H9 (cell line): ENCODE measurements around the gene MUS81. TPM values are rescaled to one million over a fixed set of nuclear protein-coding genes. Genes with fewer than 3 reads are reported as not detected.

Experiments
- DNase-seq: peaks from one replicate; pipeline ENCODE4 v3.0.0-alpha.2; 2017
- H2AFZ ChIP-seq: one replicate; pipeline ENCODE4 v1.6.1; 2013; ENCODE audit warnings: mild to moderate bottlenecking, low read length, control low read depth, moderate library complexity
- H2AK5ac ChIP-seq: 2 replicates; pipeline ENCODE4 v1.6.1; 2013; ENCODE audit warnings: low read length, control low read depth, mixed read lengths; ENCODE audit not compliant: insufficient read length
- H2BK120ac ChIP-seq: one replicate; pipeline ENCODE4 v1.6.1; 2013; ENCODE audit warnings: low read depth, mild to moderate bottlenecking, low read length, control low read depth, inconsistent platforms; ENCODE audit not compliant: poor library complexity, severe bottlenecking
- H2BK12ac ChIP-seq: 2 replicates; pipeline ENCODE4 v1.6.1; 2013; ENCODE audit warnings: low read length, control low read depth, mixed read lengths, low read depth; ENCODE audit not compliant: insufficient read length
- H2BK15ac ChIP-seq: 2 replicates; pipeline ENCODE4 v1.6.1; 2013; ENCODE audit warnings: low read depth, low read length, control low read depth
- H2BK20ac ChIP-seq: one replicate; pipeline ENCODE4 v1.6.1; 2013; ENCODE audit warnings: low read depth, mild to moderate bottlenecking, low read length, control low read depth, inconsistent platforms; ENCODE audit not compliant: poor library complexity, severe bottlenecking
- H2BK5ac ChIP-seq: 2 replicates; pipeline ENCODE4 v1.6.1; 2013; ENCODE audit warnings: low read length, control low read depth, mixed read lengths; ENCODE audit not compliant: insufficient read length
- H3K14ac ChIP-seq: 2 replicates; pipeline ENCODE4 v1.6.1; 2013; ENCODE audit warnings: low read length, control low read depth; ENCODE audit not compliant: insufficient read depth
- H3K18ac ChIP-seq: 2 replicates; pipeline ENCODE4 v1.6.1; 2013; ENCODE audit warnings: low read depth, mild to moderate bottlenecking, mixed read lengths, low read length, control low read depth; ENCODE audit not compliant: insufficient read length
- H3K23ac ChIP-seq: 2 replicates; pipeline ENCODE4 v1.6.1; 2013; ENCODE audit warnings: low read length, control low read depth, mixed read lengths, low read depth; ENCODE audit not compliant: insufficient read length
- H3K23me2 ChIP-seq: 2 replicates; pipeline ENCODE4 v1.6.1; 2013; ENCODE audit warnings: low read depth, mild to moderate bottlenecking, mixed read lengths, low read length, control low read depth; ENCODE audit not compliant: insufficient read length, poor library complexity, severe bottlenecking
- H3K27ac ChIP-seq: 2 replicates; pipeline ENCODE4 v1.5.1; 2013; ENCODE audit warnings: low read length, control low read depth, mixed read lengths, low read depth; ENCODE audit not compliant: insufficient read length
- H3K27me3 ChIP-seq: 2 replicates; pipeline ENCODE4 v1.6.1; 2013; ENCODE audit warnings: low read length, control low read depth, inconsistent platforms; ENCODE audit not compliant: insufficient read depth
- H3K4ac ChIP-seq: 2 replicates; pipeline ENCODE4 v1.6.1; 2013; ENCODE audit warnings: low read depth, mild to moderate bottlenecking, control low read depth, inconsistent platforms, low read length, moderate library complexity
- H3K4me1 ChIP-seq: 2 replicates; pipeline ENCODE4 v1.6.1; 2013; ENCODE audit warnings: low read length, control low read depth, inconsistent platforms; ENCODE audit not compliant: insufficient read depth
- H3K4me2 ChIP-seq: 2 replicates; pipeline ENCODE4 v1.6.1; 2013; ENCODE audit warnings: low read length, control low read depth, mixed read lengths; ENCODE audit not compliant: insufficient read length, insufficient read depth
- H3K56ac ChIP-seq: 2 replicates; pipeline ENCODE4 v1.6.1; 2013; ENCODE audit warnings: low read depth, mild to moderate bottlenecking, mixed read lengths, low read length, control low read depth; ENCODE audit not compliant: insufficient read length
- H3K79me1 ChIP-seq: 2 replicates; pipeline ENCODE4 v1.6.1; 2013; ENCODE audit warnings: low read depth, mild to moderate bottlenecking, moderate library complexity, low read length, control low read depth, inconsistent platforms; ENCODE audit not compliant: insufficient read depth, poor library complexity, severe bottlenecking
- H3K79me2 ChIP-seq: 2 replicates; pipeline ENCODE4 v1.6.1; 2013; ENCODE audit warnings: low read length, control low read depth, inconsistent platforms; ENCODE audit not compliant: insufficient read depth
- H3K9ac ChIP-seq: 2 replicates; pipeline ENCODE4 v1.6.1; 2013; ENCODE audit warnings: low read length, control low read depth, mixed read lengths; ENCODE audit not compliant: insufficient read length; ENCODE audit errors: extremely low read depth
- H3K9me3 ChIP-seq: one replicate; pipeline ENCODE4 v1.6.1; 2013; ENCODE audit warnings: low read depth, low read length, inconsistent platforms; ENCODE audit not compliant: control insufficient read depth
- H3T11ph ChIP-seq: one replicate; pipeline ENCODE4 v1.6.1; 2013; ENCODE audit warnings: mild to moderate bottlenecking, low read length, control low read depth, inconsistent platforms
- H4K20me1 ChIP-seq: one replicate; pipeline ENCODE4 v1.6.1; 2013; ENCODE audit not compliant: control insufficient read depth, insufficient read length, insufficient read depth
- H4K5ac ChIP-seq: 2 replicates; pipeline ENCODE4 v1.6.1; 2013; ENCODE audit warnings: low read depth, mild to moderate bottlenecking, mixed read lengths, low read length, control low read depth; ENCODE audit not compliant: insufficient read length
- H4K8ac ChIP-seq: replicated peaks from 2 replicates; pipeline ENCODE4 v1.6.1; 2013; ENCODE audit warnings: low read length, control low read depth, mixed read lengths, low read depth; ENCODE audit not compliant: insufficient read length
- H4K91ac ChIP-seq: 2 replicates; pipeline ENCODE4 v1.6.1; 2013; ENCODE audit warnings: low read depth, mild to moderate bottlenecking, moderate library complexity, mixed read lengths, low read length, control low read depth; ENCODE audit not compliant: insufficient read length
- H3K27ac Mint-ChIP-seq, 3 experiments: 2 replicates in 2 of 3; 3 replicates in 1 of 3; pipeline ENCODE4 v1.8.0; 2020 to 2021; ENCODE audit warnings: mixed read lengths in 3 of 3, mild to moderate bottlenecking in 1 of 3, moderate library complexity in 1 of 3
- H3K27me3 Mint-ChIP-seq: 2 replicates; pipeline ENCODE4 v1.8.0; 2021; ENCODE audit warnings: low read depth, mild to moderate bottlenecking, moderate library complexity, mixed read lengths
- H3K36me3 Mint-ChIP-seq, 3 experiments: 2 replicates in 2 of 3; 3 replicates in 1 of 3; pipeline ENCODE4 v1.8.0; 2020 to 2021; ENCODE audit warnings: low read depth in 3 of 3, mixed read lengths in 3 of 3; ENCODE audit not compliant: insufficient read depth in 1 of 3
- H3K4me1 Mint-ChIP-seq, 2 experiments: 2 replicates each; pipeline ENCODE4 v1.8.0; 2020; ENCODE audit warnings: mixed read lengths in 2 of 2
- H3K4me3 Mint-ChIP-seq, 2 experiments: 2 replicates in 1 of 2; 3 replicates in 1 of 2; pipeline ENCODE4 v1.8.0; 2020 to 2021; ENCODE audit warnings: mild to moderate bottlenecking in 2 of 2, mixed read lengths in 2 of 2, moderate library complexity in 1 of 2
- H3K9me3 Mint-ChIP-seq, 2 experiments: 2 replicates in 1 of 2; 3 replicates in 1 of 2; pipeline ENCODE4 v1.8.0; 2020; ENCODE audit warnings: mild to moderate bottlenecking in 2 of 2, mixed read lengths in 2 of 2, moderate library complexity in 1 of 2
- CTCF ChIP-seq: fragments of 200-600 bp; sonication (generic); conservative IDR thresholded peaks from 3 replicates; pipeline ENCODE4 v1.8.0; 2021; ENCODE audit warnings: antibody characterized with exemption, mild to moderate bottlenecking
- WGBS: extraction: QIAGEN DNeasy Blood & Tissue Kit; methylation state at CpG from one replicate; pipeline ENCODE4 v1.1.7; 2013; ENCODE audit warnings: missing lambda C conversion rate, low lambda C conversion rate, mixed read lengths; ENCODE audit not compliant: insufficient read length; ENCODE audit errors: extremely low coverage; 5-methylcytosine and 5-hydroxymethylcytosine counted together
- total RNA-seq: library from RNA; stranded (reverse); gene quantifications from 2 replicates; pipeline ENCODE4 v1.2.1, GENCODE V29; 2021

The MUS81 gene
- total RNA-seq, 1 experiment from 2014 or later = 49.2 TPM

GRCh38 chr11:65814131-65814985 is 45.9 kb upstream of the MUS81 start:
- H3K4ac ChIP-seq = no peak overlapping the region
- H2BK20ac ChIP-seq = no peak overlapping the region
- no peak overlapping the region for H4K5ac ChIP-seq
- H3K14ac ChIP-seq = no peak overlapping the region
- Mint-ChIP-seq H3K4me3 (no peak overlapping the region), H3K9me3 (no peaks in the 10 kb centered on the region), H3K4me1 (peaks cover 0 to 8% of the 10 kb centered on the region in 2 experiments; a peak in 1 of 4 replicates), H3K27ac (no peak overlapping the region), H3K36me3 (no peaks in the 10 kb centered on the region; a peak in 1 of 7 replicates), H3K27me3 (peaks cover 43% of the 10 kb centered on the region)
- H3K79me2 ChIP-seq = no peaks in the 10 kb centered on the region
- H4K8ac ChIP-seq = no peak overlapping the region
- no peak for DNase-seq
- H3K4me1 ChIP-seq = no peaks in the 10 kb centered on the region
- no peak overlapping the region for H2BK5ac ChIP-seq
- no peak for TF ChIP-seq CTCF
- H2AK5ac ChIP-seq = no peak overlapping the region
- H3K27ac ChIP-seq = no peak overlapping the region
- peaks cover 3% of the 10 kb centered on the region for H3K23me2 ChIP-seq
- WGBS = no CpG with 5 or more reads among the region's 18 CpGs
- H3K27me3 ChIP-seq = no peaks in the 10 kb centered on the region
- no peak overlapping the region for H2AFZ ChIP-seq
- no peaks in the 10 kb centered on the region for H3K79me1 ChIP-seq
- H3T11ph ChIP-seq = no peak overlapping the region
- no peak overlapping the region for H3K9ac ChIP-seq
- H4K20me1 ChIP-seq = no peaks in the 10 kb centered on the region
- H3K18ac ChIP-seq = no peak overlapping the region
- H3K56ac ChIP-seq = no peak overlapping the region
- no peaks in the 10 kb centered on the region for H3K9me3 ChIP-seq
- no peak overlapping the region for H3K4me2 ChIP-seq
- no peak overlapping the region for H2BK12ac ChIP-seq
- no peak overlapping the region for H2BK120ac ChIP-seq
- H4K91ac ChIP-seq = no peak overlapping the region
- H3K23ac ChIP-seq = no peak overlapping the region
- H2BK15ac ChIP-seq = no peak overlapping the region
